Measurements from ENCODE around the gene STAMBPL1.
"Not testable (repeated sequence)": the region's sequence is repeated elsewhere in the genome, so short reads cannot be mapped to it uniquely, and the experiment has no call there.

Gene STAMBPL1

DNA sequence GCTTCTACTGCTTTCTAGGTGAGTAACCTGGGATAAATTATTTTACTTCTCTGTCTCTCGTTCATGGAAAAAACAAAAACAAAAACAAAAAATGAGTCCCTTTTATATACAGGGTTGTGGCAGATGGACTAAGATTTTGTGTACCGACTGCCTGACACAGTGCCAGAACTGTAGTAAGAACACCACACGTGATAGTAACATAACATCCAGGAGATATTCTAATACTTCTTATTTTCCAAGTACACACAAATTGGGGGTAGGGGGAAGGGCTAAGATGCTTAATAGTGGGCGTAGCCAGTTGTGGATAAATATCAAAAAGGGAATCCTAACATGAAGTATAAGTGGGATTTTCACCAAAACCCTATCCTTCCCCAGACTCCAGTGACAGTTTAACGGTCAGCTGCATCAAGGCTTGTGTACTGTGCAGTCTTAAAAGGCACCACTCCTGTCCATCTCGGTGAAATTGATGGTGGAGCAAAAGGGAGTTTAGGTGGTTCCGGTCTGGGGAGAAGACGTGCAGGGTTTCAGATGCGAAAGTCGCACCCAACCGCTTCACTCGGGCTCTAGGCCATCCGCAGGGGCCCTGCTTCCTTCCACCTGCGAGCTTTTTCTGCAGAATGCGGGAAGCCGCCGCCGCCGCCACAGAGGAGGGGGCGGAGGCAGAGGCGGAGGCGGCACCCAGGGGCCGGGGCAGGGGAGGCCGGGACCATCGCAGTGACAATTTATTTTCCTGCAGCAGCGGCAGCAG is at the start of gene STAMBPL1:
Gene STAMBPL1, plus strand, starts transcription at position 712 of the 748 bp plus-strand sequence. CDS start 21,464 bp downstream, outside the sequence.
- peak; percentile 24 for DNase-seq

GRCh38 chr10:88830643-88831268 is 49.3 kb upstream of the STAMBPL1 start:
- DNase-seq, result no peak

DNA sequence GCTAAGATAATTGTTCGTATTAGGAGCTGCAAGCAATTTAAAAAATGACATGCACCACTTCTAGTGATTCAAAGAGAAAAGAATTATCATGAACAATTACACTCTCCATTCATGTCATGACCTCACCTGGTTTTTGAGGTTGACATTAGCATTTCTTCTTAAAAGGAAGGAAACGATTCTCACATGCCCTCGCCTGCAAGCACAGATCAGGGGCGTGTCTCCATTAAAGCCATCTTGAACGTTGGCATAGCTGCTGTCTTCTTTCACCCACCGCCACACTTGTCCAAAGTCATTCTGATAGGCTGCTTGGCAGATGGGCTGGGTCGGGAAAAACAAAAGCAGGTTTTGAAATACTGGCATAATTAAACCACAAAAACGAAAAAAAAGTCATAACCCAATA is 48.3 kb upstream of the STAMBPL1 start:
- peak; percentile 16 for DNase-seq

- DNase-seq, result no peak
These were observed 47.7 kb upstream of the STAMBPL1 start for GRCh38 chr10:88832376-88832775.

DNA sequence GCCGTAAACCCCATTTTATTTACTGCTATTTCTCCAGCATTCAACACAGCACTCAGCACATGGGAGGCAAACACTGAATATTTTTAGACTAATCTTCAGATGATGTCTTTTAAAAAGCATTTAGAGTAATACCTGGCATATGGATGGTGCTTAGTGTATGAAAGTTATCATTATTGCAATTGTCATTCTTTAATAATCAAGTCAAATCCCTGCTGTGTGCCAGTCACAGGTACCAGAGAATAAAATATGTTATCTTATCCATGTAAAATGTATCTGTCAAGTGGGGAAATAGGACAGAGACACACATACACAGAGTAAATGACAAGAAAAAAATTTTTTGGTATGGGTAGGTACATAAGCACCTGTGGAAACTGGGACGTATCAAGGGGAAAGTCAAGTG is 46.9 kb upstream of the STAMBPL1 start:
- no peak for DNase-seq

- no peak for DNase-seq
These were observed 46.3 kb upstream of the STAMBPL1 start for GRCh38 chr10:88833723-88834122.

- peak; percentile 75 for DNase-seq
These were observed 44.7 kb upstream of the STAMBPL1 start for GRCh38 chr10:88835096-88835909.

- DNase-seq, result no peak
These were observed 44.2 kb upstream of the STAMBPL1 start for GRCh38 chr10:88835910-88836221.

GRCh38 chr10:88837632-88838031 is 42.4 kb upstream of the STAMBPL1 start:
- DNase-seq, result not testable (repeated sequence)

GRCh38 chr10:88838766-88839350 is 41.2 kb upstream of the STAMBPL1 start:
- no peak for DNase-seq

DNA sequence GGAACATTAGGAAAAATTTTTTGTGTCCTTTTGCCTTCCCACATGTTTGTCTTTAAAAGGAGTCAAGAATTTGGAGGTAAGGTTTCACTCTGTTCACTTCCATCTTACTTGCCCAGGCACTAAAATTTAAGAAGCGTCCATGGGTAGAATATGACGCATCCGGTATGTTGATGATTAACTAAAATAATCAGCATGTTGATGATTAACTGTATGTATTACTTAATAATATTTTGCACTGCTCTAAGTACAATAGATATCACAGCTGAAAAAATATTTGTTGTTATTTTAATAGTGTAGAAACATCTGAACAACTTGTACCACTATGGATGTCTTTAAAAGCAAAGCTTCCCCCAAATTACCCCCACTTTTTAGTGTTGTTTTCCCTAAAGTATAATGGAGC is 39.9 kb upstream of the STAMBPL1 start:
- DNase-seq, result no peak

GRCh38 chr10:88840881-88841280 is 39.2 kb upstream of the STAMBPL1 start:
- DNase-seq, result no peak

DNA sequence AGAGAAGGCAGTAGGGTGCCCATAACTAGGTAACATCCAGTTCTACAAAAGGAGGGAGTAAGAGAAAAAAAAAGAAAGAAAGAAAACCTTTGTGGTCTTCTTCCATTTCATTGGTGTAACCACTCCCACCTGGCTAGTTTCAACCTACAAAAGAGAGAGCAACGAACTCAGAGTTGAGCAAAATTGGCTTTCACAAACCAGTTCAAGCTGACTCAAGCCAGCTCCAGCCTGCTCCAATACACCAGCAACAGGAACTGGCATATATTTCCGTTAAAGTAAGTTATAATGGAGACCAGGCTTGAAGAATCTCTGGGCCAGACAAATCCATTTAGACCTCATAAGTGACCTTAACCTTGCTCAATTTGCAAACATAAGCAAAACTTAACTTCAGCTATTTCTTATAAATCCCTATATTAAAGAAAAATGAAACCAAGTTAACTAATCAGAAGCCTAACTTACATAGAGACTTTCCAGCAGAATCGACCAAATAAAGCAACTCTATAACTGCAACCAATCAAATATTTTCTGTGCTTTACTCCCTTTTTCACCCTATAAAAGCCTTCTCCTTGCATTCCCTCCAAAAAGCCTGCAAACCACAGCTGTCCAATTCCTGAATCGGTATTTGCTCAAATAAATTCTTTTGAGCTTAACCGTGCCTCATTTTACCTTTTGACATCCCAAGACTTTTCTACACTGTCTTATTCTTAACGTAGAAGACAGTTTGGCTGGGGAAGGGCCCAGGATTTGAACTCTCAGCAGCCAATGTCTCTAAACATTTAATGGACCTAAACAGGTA is 38.5 kb upstream of the STAMBPL1 start:
- no peak for DNase-seq

- no peak for DNase-seq
These were observed 36.9 kb upstream of the STAMBPL1 start for GRCh38 chr10:88843171-88843570.

GRCh38 chr10:88848499-88848898 is 31.5 kb upstream of the STAMBPL1 start:
- no peak for DNase-seq

- no peak for DNase-seq
These were observed 30.8 kb upstream of the STAMBPL1 start for GRCh38 chr10:88849234-88849633.

DNA sequence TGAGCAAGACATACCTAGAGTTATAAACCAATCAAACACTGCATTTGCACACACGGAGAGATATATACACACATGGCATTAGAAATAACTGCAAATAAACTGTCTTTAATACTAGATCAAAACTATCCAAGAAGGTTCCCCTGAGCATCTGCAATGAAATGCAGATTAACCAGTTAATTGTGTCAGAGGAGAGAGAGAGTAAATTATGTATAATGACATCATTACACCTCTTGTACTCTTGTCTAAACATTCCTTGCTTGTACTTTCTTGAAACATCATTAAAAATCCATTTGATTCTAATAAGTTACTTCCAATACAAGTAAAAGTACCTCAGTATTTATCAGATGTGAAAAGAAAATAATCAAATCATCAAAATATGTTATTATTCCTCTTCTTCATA is 29.3 kb upstream of the STAMBPL1 start:
- DNase-seq, result no peak

- DNase-seq, result no peak
These were observed 28.3 kb upstream of the STAMBPL1 start, which contains the start of gene ANKRD22 for GRCh38 chr10:88851706-88852105. ANKRD22 (minus strand) TSS chr10:88851844; CDS start chr10:88851607, 237 bp downstream.

GRCh38 chr10:88852327-88852726 is 27.7 kb upstream of the STAMBPL1 start:
- no peak for DNase-seq

GRCh38 chr10:88853155-88853881 is 26.7 kb upstream of the STAMBPL1 start:
- no peak for DNase-seq

- DNase-seq, result no peak
These were observed 25.4 kb upstream of the STAMBPL1 start for GRCh38 chr10:88854684-88855083.

- DNase-seq, result no peak
These were observed 22.2 kb upstream of the STAMBPL1 start for GRCh38 chr10:88857831-88858230.

Data from NCI-H1436 (cell line).